HL-60/S4 treated with phorbol 12-myristate 13-acetate at 8.2 ng/mL for 4 days and 3 days (cell line): ENCODE data around the gene ACTN4.

Experiments
- in situ Hi-C: fragments of 300-500 bp; cut with MboI; formaldehyde crosslinking; loops from 2 replicates; pipeline ENCODE4 v1.15.0; 2022; ENCODE audit warnings: low sequenced_read_pairs

ACTN4 gene

GRCh38 chr19:38635483-38636399 is 11.7 kb upstream of the ACTN4 start:
- in situ Hi-C loops = no loop called here

DNA sequence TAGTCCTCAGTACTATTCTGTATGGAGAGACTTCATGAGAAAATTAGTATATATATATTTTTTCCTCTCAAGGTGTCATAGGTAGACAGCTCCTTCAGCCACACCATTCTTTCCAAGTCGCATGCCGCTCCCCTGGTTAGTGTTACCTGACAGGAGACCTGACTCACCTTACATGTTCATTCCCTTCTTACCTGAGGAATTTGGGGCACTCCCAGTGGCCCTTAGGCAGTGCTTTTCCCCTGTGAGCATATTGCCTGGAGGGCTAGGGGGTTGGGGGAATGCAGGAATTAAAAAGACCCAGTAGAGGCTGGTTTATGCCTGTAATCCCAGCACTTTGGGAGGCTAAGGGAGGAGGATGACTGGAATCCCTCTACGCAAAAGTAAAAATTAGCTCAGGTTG is 9.0 kb upstream of the ACTN4 start:
- in situ Hi-C loops = no loop called here

GRCh38 chr19:38639679-38640078 is 7.8 kb upstream of the ACTN4 start:
- in situ Hi-C loops = loop anchor here (10.0 kb wide), 1 partner anchor 55 kb away; no protein-coding TSS in a partner anchor

- in situ Hi-C loops = loop anchor here (10.0 kb wide), 1 partner anchor 54 kb away; no protein-coding TSS in a partner anchor
Measured at GRCh38 chr19:38640368-38640767, 7.1 kb upstream of the ACTN4 start.

GRCh38 chr19:38642176-38642575 is 5.3 kb upstream of the ACTN4 start:
- in situ Hi-C loops = loop anchor here (10.0 kb wide), 1 partner anchor 53 kb away; no protein-coding TSS in a partner anchor

GRCh38 chr19:38644719-38645118 is 2.7 kb upstream of the ACTN4 start:
- in situ Hi-C loops = loop anchor here (10.0 kb wide), 1 partner anchor 50 kb away; no protein-coding TSS in a partner anchor

- in situ Hi-C loops = loop anchor here (10.0 kb wide), 1 partner anchor 47 kb away; no protein-coding TSS in a partner anchor
Measured at GRCh38 chr19:38647966-38648768, 718 bp downstream of the ACTN4 start.

GRCh38 chr19:38648769-38649304 is 1.4 kb downstream of the ACTN4 start:
- in situ Hi-C loops = loop anchor here (10.0 kb wide), 1 partner anchor 46 kb away; no protein-coding TSS in a partner anchor

GRCh38 chr19:38649305-38650171 is 2.1 kb downstream of the ACTN4 start:
- in situ Hi-C loops = loop anchor here (10.0 kb wide), 1 partner anchor 45 kb away; no protein-coding TSS in a partner anchor

DNA sequence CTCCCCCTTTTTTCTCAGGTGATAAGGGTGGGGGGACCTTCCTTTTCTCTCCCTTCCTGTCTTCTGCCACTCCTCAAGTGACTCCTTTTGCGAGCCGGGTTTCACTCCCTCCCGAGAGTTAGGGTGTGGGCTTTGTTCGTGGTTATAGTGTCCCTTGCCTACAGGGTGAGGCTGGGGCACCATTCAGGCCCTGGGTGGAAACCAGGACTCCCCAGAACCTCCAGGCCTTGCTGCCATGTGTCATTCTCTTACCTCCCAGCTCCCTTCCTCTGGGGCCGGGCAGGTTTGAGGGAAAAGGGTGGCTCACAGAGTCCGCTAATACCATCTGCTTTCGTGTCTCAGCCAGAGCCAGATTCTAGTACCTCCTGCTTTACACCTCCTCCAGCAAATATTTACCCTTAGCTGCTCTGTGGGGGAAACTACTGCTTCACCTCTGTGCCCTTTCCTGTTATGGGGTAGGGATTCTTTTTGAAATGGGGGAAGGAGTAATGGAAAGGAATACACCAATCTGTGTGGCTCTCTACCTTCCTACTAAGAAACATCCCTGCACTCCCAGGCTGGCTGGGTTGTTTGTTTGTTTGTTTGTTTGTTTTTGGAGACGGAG is 2.8 kb downstream of the ACTN4 start:
- in situ Hi-C loops = no loop called here

DNA sequence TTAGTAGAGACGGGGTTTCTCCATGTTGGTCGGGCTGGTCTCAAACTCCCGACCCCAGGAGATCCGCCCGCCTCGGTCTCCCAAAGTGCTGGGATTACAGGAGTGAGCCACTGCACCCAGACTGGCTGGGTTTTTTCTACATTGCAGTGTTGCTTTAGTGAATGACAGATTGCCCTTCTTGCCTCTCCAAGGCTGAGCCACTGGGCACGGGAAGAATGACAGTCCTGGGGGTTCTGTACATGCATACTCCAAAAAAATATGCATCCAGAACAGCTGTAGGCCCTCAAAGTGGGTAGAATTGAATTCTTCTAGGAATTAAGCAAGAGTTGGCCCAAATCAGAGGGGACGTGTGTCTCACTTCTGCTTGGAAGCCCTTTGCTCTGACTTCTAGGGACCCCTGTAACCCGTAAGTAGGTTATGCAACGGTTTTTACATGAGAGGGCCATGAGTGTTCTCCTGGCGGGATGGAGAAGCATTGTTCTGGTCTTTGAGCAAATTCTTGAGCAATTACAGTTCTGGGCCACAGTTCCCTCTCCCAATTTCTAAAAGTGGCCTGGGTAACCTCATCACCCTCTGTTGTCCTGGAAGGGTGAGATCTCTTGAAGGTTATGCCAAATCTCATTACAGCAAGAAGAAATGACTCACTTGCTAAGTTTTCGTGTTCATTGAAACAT is 3.6 kb downstream of the ACTN4 start:
- in situ Hi-C loops = no loop called here

DNA sequence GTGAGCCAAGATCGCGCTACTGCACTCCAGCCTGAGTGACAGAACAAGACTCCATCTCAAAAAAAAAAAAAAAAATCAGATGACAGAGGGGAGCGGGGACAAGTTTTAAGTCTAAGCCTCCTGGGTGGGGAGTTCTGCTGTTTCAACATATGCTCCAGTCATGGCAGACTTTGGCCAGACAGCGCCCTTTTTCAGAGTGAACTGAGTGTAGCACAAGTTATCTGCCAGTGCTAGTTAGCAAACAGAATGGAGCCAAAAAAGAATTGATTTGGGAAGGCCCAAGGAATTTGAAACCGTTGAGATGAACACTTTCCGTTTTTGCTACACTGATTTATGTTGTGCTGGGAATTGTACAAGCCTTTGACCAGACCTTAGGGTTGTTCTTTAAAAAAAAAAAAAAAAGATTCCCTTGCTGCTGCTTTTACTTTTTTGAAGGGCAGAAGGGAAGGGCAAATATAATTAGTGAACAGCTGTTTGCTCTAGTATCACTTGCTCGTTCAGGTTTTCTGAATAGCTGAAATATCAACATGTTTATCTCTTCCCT is 5.7 kb downstream of the ACTN4 start:
- in situ Hi-C loops = no loop called here

- in situ Hi-C loops = no loop called here
Measured at GRCh38 chr19:38654628-38655055, 7.2 kb downstream of the ACTN4 start.

- in situ Hi-C loops = no loop called here
Measured at GRCh38 chr19:38655148-38655824, 7.8 kb downstream of the ACTN4 start.

DNA sequence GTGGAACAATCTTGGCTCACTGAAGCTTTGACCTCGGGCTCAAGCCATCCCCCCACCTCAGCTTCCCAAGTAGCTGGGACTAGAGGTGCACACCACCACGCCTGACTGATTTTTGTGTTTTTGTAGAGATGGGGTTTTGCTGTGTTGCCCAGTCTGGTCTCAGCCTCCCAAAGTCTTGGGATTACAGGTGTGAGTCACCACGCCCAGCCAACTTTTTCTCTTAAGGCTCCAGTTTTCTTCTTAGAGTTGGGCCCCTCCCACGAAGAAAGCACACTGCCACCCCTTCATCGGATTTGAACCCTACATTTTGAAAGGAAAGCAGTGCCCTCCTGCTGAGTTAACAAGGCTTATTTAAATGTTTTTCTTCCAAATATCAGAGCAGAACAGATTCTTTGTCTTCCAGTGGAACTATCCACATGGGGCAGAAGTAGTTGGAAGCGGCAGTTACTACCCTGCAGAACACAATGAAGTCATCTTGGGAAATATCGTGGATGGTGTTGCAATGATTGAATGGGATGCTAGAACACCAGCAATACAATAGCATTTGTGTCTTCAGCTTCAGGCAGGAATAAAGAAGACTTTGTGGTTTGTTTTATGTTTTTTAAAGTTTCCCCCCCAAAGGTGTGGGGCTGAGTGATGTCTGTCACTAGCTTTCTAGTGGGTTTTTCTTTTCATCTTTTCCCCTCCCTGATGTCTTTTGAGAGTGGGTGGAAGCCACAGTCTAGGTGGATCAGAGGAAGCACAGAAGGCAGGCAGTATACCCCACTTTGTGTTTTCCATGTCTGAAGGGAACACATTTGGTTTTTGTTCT is 8.9 kb downstream of the ACTN4 start:
- in situ Hi-C loops = no loop called here

DNA sequence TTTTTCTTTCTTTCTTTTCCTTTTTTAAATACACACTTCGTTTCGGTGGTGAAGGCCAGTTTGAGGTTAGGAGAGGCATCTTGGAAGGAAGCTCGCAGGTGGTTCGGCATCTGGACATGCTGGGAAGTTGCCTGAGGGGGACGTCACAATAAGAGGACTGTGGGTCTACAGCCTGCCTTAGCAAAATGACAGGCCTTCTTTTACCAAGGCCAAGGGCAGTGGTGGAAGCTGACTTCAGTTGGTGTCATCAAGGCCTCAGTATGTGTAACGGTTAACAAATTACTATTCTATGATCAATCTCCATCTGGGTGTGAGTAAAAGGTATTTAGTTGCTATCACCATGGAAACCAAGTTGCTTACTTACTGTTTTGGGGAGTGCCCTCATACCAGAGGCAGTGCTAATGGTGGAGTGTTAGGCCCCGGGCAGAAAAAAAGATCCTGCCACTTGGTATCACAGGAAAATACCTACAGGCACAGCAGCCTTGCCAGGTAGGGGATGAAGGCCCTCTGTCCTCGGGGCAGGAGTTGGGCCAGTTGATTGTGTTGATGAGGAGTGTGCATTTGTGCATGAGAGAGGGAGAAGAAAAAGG is 10.3 kb downstream of the ACTN4 start:
- in situ Hi-C loops = no loop called here
